ENCODE measurements around the gene SLC39A10. TPM values are rescaled to one million over a fixed set of nuclear protein-coding genes. Genes with fewer than 3 reads are reported as not detected.

SLC39A10 gene
- total RNA-seq, 2 experiments from 2014 or later = 25.6 to 25.8 TPM

DNA sequence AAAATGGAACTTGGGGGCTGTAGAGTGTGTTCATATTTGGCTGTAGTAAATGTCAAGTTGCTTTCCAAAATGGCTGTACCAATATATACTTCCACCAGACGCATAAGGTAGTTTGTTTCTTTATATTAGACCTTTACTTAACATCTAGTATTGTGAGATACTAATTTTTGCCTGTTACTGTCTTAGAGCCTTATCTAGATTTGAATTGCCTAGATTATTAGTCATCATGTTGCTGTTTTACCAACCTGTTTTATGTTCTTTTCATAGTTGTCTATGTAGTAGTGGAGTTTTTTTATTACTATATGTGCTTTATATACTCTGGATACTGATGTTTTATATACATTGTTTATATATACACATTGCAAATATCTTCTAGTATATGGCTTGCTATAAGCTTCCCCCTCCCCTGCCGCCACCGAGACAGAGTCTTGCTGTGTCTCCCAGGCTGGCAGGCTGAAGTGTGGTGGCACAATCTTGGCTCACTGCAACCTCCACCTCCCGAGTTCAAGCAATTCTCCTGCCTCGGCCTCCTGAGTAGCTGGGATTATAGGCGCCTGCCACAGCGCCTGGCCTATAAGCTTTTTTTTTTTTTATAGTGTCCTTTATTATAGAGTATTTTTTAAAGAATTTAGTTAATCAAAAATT lies 18.9 kb downstream of the SLC39A10 start:
- CTCF ChIA-PET = no interaction called here
- no peak for TF ChIP-seq CTCF (IDR thresholded peaks at IDR 0.05)
- intact Hi-C loops (cut with micrococcal nuclease) = no loop called here
- peaks cover 30% of the 10 kb centered on the region for H3K4me1 Mint-ChIP-seq (ENCODE audit: low read depth)
- no peak overlapping the region for H3K27ac Mint-ChIP-seq
- no peaks in the 10 kb centered on the region for H3K27me3 Mint-ChIP-seq
- ATAC-seq (no peak), DNase-seq (no peak)
- H3K4me3 Mint-ChIP-seq = no peak overlapping the region
- POLR2A ChIA-PET = interaction anchor here (0.6 to 0.8 kb wide), 2 partner anchors 13 to 381 kb away, joined by 3 to 4 read pairs; no protein-coding TSS in a partner anchor
- peaks cover 3% of the 10 kb centered on the region for H3K9me3 Mint-ChIP-seq
- peaks cover 21% of the 10 kb centered on the region for H3K36me3 Mint-ChIP-seq (ENCODE audit: low read depth)

- peaks cover 3% of the 10 kb centered on the region for H3K9me3 Mint-ChIP-seq
Measured at GRCh38 chr2:195677290-195677689, 20.3 kb downstream of the SLC39A10 start.

GRCh38 chr2:195677884-195678283 lies 20.9 kb downstream of the SLC39A10 start:
- ATAC-seq (no peak), DNase-seq (no peak)
- no peak overlapping the region for H3K4me3 Mint-ChIP-seq
- no peak for TF ChIP-seq CTCF (IDR thresholded peaks at IDR 0.05)
- H3K4me1 Mint-ChIP-seq (ENCODE audit: low read depth) = peaks cover 39% of the 10 kb centered on the region
- no peaks in the 10 kb centered on the region for H3K27me3 Mint-ChIP-seq
- ChIA-PET POLR2A (no interaction called here), CTCF (interaction anchor here (1.7 kb wide), 1 partner anchor 13 kb away, joined by 5 read pairs; no protein-coding TSS in a partner anchor)
- peaks cover 3% of the 10 kb centered on the region for H3K9me3 Mint-ChIP-seq
- intact Hi-C loops (cut with micrococcal nuclease) = no loop called here
- H3K27ac Mint-ChIP-seq = no peak overlapping the region
- peaks cover 23% of the 10 kb centered on the region for H3K36me3 Mint-ChIP-seq (ENCODE audit: low read depth)

More at GRCh38 chr2:195677290-195677689, 20.3 kb downstream of the SLC39A10 start:
- CTCF ChIA-PET = interaction anchor here (1.0 to 1.7 kb wide), 2 partner anchors 11 to 13 kb away, joined by 3 to 5 read pairs; no protein-coding TSS in a partner anchor
- no peak for TF ChIP-seq CTCF (IDR thresholded peaks at IDR 0.05)
- no peak overlapping the region for H3K4me3 Mint-ChIP-seq
- no peaks in the 10 kb centered on the region for H3K27me3 Mint-ChIP-seq
- H3K4me1 Mint-ChIP-seq (ENCODE audit: low read depth) = peaks cover 35% of the 10 kb centered on the region
- ATAC-seq (no peak), DNase-seq (no peak)
- POLR2A ChIA-PET = no interaction called here
- peaks cover 23% of the 10 kb centered on the region for H3K36me3 Mint-ChIP-seq (ENCODE audit: low read depth)
- peak overlapping the region; percentile 10 for H3K27ac Mint-ChIP-seq
- intact Hi-C loops (cut with micrococcal nuclease) = no loop called here

GRCh38 chr2:195682077-195682476 lies 25.1 kb downstream of the SLC39A10 start:
- no peak for TF ChIP-seq CTCF (IDR thresholded peaks at IDR 0.05)
- ATAC-seq = no peak
- ChIA-PET CTCF (no interaction called here), POLR2A (no interaction called here)
- H3K4me3 Mint-ChIP-seq = no peak overlapping the region
- intact Hi-C loops (cut with micrococcal nuclease) = no loop called here
- H3K27ac Mint-ChIP-seq = no peak overlapping the region
- DNase-seq = no peak
- peaks cover 34% of the 10 kb centered on the region for H3K36me3 Mint-ChIP-seq (ENCODE audit: low read depth)
- no peaks in the 10 kb centered on the region for H3K27me3 Mint-ChIP-seq
- H3K9me3 Mint-ChIP-seq = peaks cover 2% of the 10 kb centered on the region
- H3K4me1 Mint-ChIP-seq (ENCODE audit: low read depth) = peaks cover 51% of the 10 kb centered on the region

DNA sequence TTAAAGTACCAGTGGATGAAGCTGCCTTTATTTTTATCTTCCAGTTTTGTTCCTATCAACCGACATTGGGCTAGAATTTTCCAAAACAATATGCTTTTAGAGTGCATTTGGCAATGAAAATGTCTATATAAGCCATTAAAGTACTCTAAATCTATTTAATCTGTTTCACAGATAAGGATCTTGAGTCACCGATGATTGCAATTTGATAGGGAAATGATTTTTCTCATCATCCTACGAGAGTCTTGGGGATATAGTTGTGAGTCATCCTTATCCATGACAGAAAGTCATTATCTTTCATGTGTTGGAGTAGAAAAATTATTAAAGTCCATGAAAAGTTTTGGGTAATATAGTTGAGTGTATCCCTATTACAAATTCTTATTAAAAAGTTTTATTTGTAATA lies 26.1 kb downstream of the SLC39A10 start:
- Mint-ChIP-seq H3K27me3 (no peaks in the 10 kb centered on the region), H3K4me1 (ENCODE audit: low read depth) (peaks cover 45% of the 10 kb centered on the region), H3K4me3 (no peak overlapping the region), H3K36me3 (ENCODE audit: low read depth) (peaks cover 30% of the 10 kb centered on the region), H3K27ac (no peak overlapping the region), H3K9me3 (no peaks in the 10 kb centered on the region)
- ATAC-seq (no peak), DNase-seq (no peak)
- TF ChIP-seq CTCF (IDR thresholded peaks at IDR 0.05) = no peak
- intact Hi-C loops (cut with micrococcal nuclease) = no loop called here
- POLR2A ChIA-PET = no interaction called here
- CTCF ChIA-PET = no interaction called here
